GM19043 (cell line): ENCODE measurements around the gene DYRK1A.

Experiments
- ATAC-seq: cut with Tn5 transposase; IDR thresholded peaks from one replicate; pipeline ENCODE4 v1.9.1; 2021; ENCODE audit warnings: low read depth; ENCODE audit not compliant: unreplicated experiment

Gene DYRK1A

DNA sequence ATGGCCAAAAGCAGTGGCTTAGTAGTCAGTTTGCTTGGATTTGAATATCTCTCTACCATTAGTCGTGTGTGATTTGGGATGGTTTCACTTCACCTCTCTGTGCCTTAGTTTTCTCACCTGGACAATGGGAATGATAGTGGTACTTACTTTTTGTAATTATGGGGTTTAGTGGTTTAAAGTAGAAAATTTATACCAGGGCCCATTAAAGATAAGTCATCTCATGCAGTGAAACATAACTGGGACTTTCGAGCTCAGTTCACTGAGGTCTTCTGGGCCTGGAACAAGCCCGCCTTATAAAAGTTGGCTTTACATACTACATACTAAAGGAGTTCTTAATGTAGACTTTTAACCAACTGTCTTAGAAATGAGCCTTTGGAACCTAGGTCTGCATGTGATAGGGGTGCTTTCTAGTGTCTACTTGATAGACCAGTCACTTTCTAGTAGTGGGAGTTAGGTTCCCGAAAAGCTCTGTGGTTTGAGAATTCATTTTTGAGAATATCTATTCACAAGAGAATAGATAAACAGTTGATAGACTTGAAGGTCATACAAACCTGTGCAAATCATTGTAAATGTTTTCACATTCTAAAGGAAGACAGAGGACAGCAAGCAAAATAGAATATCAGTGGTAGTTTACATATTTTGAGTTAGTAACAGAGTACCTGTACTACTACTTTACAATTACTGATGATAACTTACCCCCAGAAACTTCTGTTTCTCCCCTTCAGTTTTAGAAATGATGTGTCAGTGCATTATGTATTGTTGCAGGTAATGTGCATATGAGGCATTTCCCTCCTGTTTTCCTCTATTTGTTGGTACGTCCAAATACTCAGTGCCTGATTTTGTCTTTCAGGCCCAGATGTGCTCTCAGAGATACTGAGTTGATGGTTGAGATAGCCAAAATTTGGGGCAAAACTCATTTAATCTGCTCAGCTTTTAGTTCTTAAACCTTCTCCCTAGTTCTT is 48.0 kb downstream of the DYRK1A start:
- no peak for ATAC-seq

- no peak for ATAC-seq
Observed at GRCh38 chr21:37415939-37416338, 49.4 kb downstream of the DYRK1A start.

DNA sequence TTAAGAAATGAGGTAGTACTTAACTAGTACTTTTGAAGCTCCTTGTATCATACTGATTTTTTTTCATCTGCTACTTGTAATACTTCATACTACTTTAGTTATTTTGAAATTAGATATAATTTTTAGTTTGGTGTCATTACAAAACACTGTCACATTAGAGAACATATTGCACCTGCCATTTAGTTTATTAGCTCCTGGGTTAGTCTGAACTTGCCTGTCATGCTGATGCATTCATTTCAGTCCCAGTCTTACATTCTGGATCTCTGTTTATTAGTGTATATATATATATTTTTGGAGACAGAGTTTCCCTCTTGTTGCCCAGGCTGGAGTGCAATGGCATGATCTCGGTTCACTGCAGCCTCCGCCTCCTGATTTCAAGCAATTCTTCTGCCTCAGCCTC is 50.3 kb downstream of the DYRK1A start:
- ATAC-seq: no peak

GRCh38 chr21:37419228-37419906 is 52.8 kb downstream of the DYRK1A start:
- ATAC-seq: no peak

GRCh38 chr21:37421306-37421705 is 54.7 kb downstream of the DYRK1A start:
- ATAC-seq: no peak

- ATAC-seq: no peak
Observed at GRCh38 chr21:37422382-37422781, 55.8 kb downstream of the DYRK1A start.

GRCh38 chr21:37423103-37423502 is 56.5 kb downstream of the DYRK1A start:
- no peak for ATAC-seq

DNA sequence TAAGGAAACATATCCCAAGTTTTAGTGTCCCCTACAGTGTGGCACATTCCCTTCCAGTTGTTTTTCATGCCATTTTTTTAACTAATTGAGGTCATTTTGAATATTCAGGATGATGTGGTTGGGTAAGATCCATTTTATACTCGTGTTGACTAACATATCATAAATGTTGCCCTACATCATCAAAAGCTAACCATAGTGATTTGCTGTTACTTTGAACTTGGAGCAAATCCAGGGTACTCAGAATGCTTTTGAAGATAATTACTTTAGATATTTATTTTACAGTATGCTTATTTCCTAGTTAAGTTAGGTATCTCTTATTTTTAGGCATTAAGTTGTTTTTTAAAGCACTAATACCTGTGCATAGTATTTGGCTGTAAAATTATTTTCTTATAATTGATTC is 57.8 kb downstream of the DYRK1A start:
- no peak for ATAC-seq

GRCh38 chr21:37425001-37425400 is 58.4 kb downstream of the DYRK1A start:
- ATAC-seq: no peak

DNA sequence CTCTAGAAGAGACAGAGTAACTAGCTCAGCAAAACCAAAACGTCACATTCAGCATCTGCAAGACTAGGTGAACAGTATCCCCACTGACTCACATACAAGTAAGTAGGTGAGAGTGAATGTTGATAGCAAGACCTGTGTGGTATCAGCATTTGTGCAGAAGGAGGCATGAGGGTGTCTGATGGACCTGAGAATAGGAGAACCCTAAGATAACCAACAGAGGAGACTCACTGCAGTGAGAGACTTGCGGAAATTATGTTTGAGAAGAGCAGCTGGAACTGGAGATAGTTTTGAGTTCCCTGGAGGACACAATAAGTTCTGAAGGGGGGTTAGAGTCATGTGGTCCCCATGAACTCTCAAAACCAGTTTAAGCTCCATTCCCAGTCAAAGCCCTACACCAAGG is 59.1 kb downstream of the DYRK1A start:
- no peak for ATAC-seq

- no peak for ATAC-seq
Observed at GRCh38 chr21:37427221-37427620, 60.6 kb downstream of the DYRK1A start.

DNA sequence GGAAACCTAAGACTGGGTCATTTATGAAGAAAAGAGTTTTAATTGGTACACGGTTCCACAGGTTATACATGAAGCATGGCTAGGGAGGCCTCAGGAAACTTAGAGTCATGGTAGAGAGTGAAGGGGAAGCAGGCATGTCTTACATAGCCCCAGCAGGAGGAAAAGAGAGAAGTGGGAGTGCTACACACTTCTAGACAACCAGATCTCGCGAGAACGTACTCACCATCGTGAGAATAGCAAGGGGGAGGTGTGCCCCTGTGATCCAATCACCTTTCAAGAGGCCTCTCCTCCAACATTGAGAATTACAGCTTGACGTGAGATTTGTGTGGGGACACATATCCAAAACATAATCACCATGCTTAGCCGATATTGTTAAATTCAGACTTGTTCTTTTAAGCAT is 62.8 kb downstream of the DYRK1A start:
- ATAC-seq: no peak

DNA sequence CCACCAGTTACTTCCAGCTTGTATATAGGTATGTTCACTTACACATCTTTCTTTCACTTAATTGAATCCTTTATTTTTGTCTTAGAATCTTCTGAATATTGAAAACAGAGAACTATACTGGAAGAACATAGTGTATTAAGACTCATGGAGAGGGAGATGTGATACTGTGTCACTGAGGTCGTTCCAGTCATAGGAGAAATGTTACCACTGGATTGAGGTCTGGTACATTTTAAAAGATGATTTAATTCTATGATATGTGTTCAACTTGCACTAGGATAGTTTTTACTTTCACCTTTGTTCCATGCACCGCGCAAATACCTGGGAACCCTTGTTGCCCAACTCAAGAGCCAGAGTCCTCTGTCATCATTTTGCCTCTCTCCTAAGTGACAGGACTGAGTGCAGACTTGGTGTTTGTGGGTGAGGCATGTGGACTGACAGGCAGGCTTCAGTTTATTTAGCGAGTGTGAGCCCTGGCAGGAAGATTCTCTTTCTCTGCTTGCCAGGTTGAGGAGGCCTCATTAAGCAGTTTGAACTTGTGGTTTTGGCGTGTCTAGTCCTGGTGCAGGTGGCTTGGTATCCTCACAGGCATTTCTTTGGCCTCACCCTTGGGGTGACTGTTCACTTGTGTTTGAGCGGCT is 63.7 kb downstream of the DYRK1A start:
- ATAC-seq: no peak

DNA sequence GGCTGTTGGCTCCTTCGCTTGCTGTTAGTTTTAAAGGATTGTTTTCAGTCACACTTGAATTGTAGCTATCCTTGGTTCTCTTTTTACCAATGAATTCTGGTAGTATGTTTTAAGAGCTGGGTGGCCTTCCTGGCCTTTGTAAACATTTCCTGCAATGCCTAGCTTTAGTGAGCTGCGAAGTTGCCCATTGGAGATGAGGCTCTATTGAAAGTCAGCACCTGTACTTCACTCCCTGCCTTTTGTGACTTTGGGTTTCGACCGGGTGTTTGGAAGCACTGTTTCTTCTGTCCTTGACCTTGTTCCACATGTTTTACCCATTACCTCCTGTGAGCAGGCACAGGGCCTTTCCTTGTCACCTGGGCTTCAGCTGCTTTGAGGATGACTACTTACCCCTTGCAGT is 64.7 kb downstream of the DYRK1A start:
- ATAC-seq: no peak

- no peak for ATAC-seq
Observed at GRCh38 chr21:37432710-37433455, 66.3 kb downstream of the DYRK1A start.

DNA sequence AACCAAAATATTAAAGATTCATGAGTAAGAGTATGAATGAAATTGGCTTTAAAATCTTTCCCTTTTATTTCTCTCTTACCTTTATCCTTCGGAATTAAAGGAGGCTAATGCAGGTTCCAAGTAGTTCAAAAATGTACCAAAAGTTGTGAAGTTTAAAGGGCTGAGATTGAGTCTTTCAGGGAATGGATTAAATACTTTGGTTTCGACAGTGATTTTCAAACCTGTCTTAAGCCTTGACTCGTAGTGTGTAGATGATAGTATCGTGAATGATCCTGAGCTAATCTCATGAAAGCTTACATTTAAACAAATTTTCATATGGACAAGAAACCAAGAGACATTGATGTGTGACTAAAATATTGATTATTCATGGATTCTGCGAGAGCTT is 66.9 kb downstream of the DYRK1A start:
- ATAC-seq: no peak

DNA sequence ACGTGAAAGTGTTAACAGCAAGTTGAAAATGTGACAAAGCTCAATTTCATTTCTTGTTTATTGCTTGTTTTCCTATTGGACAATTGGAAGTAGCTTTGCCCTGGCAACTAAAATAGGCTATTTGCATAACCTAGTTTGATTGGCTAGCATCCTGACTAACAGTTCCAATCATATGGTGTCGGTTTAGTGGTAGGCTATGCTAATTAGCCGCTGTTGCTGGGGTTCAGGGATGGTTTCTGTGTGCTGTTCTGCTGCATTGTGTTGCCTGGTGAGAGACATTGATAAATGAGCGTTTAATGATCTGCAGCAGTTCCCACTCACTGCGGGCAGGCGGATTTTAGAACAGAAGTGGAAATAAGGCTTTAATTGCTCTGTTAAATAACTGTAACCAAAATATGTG is 68.5 kb downstream of the DYRK1A start:
- no peak for ATAC-seq

DNA sequence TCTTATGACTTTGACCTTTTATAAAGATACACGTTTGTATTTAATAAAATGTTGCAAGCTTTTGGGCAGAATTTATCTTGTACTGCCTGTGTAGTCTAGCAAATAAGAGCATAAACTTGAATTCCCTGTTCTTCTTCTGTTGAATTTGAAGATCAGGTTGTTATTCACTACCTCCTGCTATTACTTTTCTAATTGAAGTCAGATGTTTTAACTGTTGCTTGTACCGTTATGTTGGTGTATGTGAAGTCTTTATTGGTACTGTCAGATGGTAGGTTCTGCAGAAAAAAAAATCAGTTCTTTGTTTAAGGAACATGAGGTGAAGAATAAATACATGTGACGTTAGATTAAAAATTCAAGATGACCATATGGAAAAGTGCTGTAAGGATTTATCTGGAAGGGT is 69.1 kb downstream of the DYRK1A start:
- ATAC-seq: no peak

DNA sequence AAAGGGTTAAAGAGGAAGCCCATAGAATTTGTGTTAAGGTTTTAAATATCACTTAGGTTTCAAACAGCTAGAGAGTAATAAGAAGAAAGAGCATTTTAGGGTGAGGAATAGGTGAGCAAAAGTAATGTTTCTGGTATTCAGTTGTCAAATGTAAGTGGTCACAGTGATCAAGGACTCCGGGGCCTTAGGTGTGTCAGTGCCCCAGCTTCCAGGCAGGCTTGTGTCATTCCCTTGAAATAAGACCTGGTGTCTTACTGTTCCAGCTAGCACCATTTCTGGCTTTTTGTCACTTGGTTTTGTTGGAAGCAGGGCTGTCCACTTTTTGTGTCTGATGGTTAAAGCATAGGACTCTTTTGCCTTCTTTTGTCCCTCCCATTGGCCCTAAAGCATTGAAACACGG is 69.6 kb downstream of the DYRK1A start:
- no peak for ATAC-seq

DNA sequence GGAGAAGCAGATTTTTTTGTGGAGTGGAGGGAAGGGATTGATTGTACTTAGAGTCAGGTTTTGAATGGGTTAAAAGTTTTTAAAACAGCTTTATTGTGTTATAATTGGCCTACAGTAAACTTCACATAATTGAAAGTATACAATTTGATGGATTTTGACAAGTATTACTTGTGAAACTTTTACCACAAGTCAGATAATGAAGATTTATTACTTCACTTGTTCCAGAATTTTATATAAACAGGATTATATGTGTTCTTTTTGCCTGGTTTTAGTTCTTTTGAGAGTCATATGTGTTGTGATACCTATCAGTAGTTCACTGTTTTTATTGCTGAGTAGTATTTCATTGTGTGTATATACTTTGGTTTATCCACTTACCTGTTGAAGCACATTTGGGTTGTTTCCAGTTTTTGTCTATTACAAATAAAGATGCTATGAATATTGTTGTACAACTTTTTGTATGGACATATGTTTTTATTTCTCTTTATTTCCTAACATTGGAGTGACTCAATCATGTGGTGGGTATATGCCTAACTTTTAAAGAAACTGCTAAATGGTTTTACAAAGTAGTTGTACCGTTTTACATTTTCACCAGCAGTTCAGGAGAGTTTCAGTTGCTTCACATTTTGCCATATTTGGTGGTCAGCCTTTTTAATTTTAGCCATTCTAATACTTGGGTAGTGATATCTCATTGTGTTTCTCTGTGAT is 71.0 kb downstream of the DYRK1A start:
- ATAC-seq: no peak
